Measurements from ENCODE around the gene PEX14. TPM values are rescaled to one million over a fixed set of nuclear protein-coding genes. Genes with fewer than 3 reads are reported as not detected.

Gene PEX14
- polyA plus RNA-seq, 3 donors = 2.2 to 8.8 (median 2.7) TPM

GRCh38 chr1:10489291-10490055 is 14.7 kb downstream of the PEX14 start:
- Mint-ChIP-seq H3K4me3 (no peak overlapping the region), H3K27ac (peak overlapping the region in 2 of 7 donors; percentile 14 to 69), H3K36me3 (peaks cover 16 to 26% of the 10 kb centered on the region in 2 donors), H3K27me3 (ENCODE audit: low read depth in 3 of 3) (no peaks in the 10 kb centered on the region), H3K4me1 (peaks cover 10% of the 10 kb centered on the region), H3K9me3 (peaks cover 4 to 11% (median 9%) of the 10 kb centered on the region in 7 donors)
- H3K4me1 ChIP-seq (ENCODE audit: control insufficient read depth in 1 of 2, insufficient read depth in 2 of 2, low read length in 2 of 2) = peaks cover 6 to 11% of the 10 kb centered on the region in 2 donors
- no peak overlapping the region for H3K27ac ChIP-seq (ENCODE audit: low read depth in 1 of 2, low read length in 2 of 2)
- no peaks in the 10 kb centered on the region for H3K27me3 ChIP-seq (ENCODE audit: control insufficient read depth in 2 of 2, insufficient read depth in 2 of 2, low read length in 2 of 2)
- 84% methylated on average over 2 of the region's 4 CpGs for WGBS (ENCODE audit: insufficient coverage)
- intact Hi-C loops (cut with micrococcal nuclease) = loop anchor here in 1 of 2 donors (5.0 kb wide), 2 partner anchors 57 to 112 kb away; partner anchors contain the start of gene CENPS
- H3K4me2 ChIP-seq (replicated peaks; ENCODE audit: extremely low read depth, low read length, poor library complexity, severe bottlenecking) = no peak overlapping the region
- H3K79me2 ChIP-seq (ENCODE audit: insufficient read depth, low read length) = peaks cover 80% of the 10 kb centered on the region
- peaks cover 23% of the 10 kb centered on the region for H4K20me1 ChIP-seq (ENCODE audit: insufficient read depth, low read length)
- H3K4me3 ChIP-seq (replicated peaks in 1 of 3; ENCODE audit: low read depth in 2 of 3, low read length in 3 of 3) = no peak overlapping the region
- TF ChIP-seq CTCF (IDR thresholded peaks at IDR 0.05) = no peak
- DNase-seq = no peak
- H2AFZ ChIP-seq (ENCODE audit: insufficient read depth, low read depth, low read length, poor library complexity, severe bottlenecking) = no peak overlapping the region
- peaks cover 0 to 13% of the 10 kb centered on the region in 2 donors for H3K9me3 ChIP-seq (replicated peaks in 1 of 2; ENCODE audit: control insufficient read depth in 1 of 2, insufficient read depth in 1 of 2, low read length in 2 of 2)
- H3K36me3 ChIP-seq (replicated peaks in 1 of 2; ENCODE audit: control insufficient read depth in 1 of 2, insufficient read depth in 2 of 2, low read length in 2 of 2) = peaks cover 11 to 18% of the 10 kb centered on the region in 2 donors
- no peak overlapping the region for H3K9ac ChIP-seq (ENCODE audit: insufficient read depth, low read length, poor library complexity, severe bottlenecking)

- H2AFZ ChIP-seq (ENCODE audit: insufficient read depth, low read depth, low read length, poor library complexity, severe bottlenecking) = no peak overlapping the region
- H3K9me3 Mint-ChIP-seq = peaks cover 4 to 9% (median 9%) of the 10 kb centered on the region in 7 donors
- no peak overlapping the region for H3K4me3 ChIP-seq (replicated peaks in 1 of 3; ENCODE audit: low read depth in 2 of 3, low read length in 3 of 3)
- H3K9me3 ChIP-seq (replicated peaks in 1 of 2; ENCODE audit: control insufficient read depth in 1 of 2, insufficient read depth in 1 of 2, low read length in 2 of 2) = peaks cover 0 to 11% of the 10 kb centered on the region in 2 donors
- H3K36me3 ChIP-seq (replicated peaks in 1 of 2; ENCODE audit: control insufficient read depth in 1 of 2, insufficient read depth in 2 of 2, low read length in 2 of 2) = peaks cover 11 to 18% of the 10 kb centered on the region in 2 donors
- peaks cover 23% of the 10 kb centered on the region for H4K20me1 ChIP-seq (ENCODE audit: insufficient read depth, low read length)
- DNase-seq = no peak
- no peak overlapping the region for H3K4me2 ChIP-seq (replicated peaks; ENCODE audit: extremely low read depth, low read length, poor library complexity, severe bottlenecking)
- H3K27me3 Mint-ChIP-seq (ENCODE audit: low read depth in 3 of 3) = no peaks in the 10 kb centered on the region
- no peaks in the 10 kb centered on the region for H3K27me3 ChIP-seq (ENCODE audit: control insufficient read depth in 2 of 2, insufficient read depth in 2 of 2, low read length in 2 of 2)
- no peak overlapping the region for H3K9ac ChIP-seq (ENCODE audit: insufficient read depth, low read length, poor library complexity, severe bottlenecking)
- peaks cover 8 to 13% of the 10 kb centered on the region in 2 donors for H3K4me1 ChIP-seq (ENCODE audit: control insufficient read depth in 1 of 2, insufficient read depth in 2 of 2, low read length in 2 of 2)
- no peak overlapping the region for H3K4me3 Mint-ChIP-seq
- no peak for TF ChIP-seq CTCF (IDR thresholded peaks at IDR 0.05)
- H3K36me3 Mint-ChIP-seq = peaks cover 16 to 26% of the 10 kb centered on the region in 2 donors
- WGBS (ENCODE audit: insufficient coverage) = 88% methylated on average over 6 of the region's 12 CpGs
- peaks cover 81% of the 10 kb centered on the region for H3K79me2 ChIP-seq (ENCODE audit: insufficient read depth, low read length)
- H3K4me1 Mint-ChIP-seq = peaks cover 12% of the 10 kb centered on the region
- intact Hi-C loops (cut with micrococcal nuclease) = loop anchor here in 1 of 2 donors (5.0 kb wide), 2 partner anchors 58 to 113 kb away; partner anchors contain the start of gene CENPS
- peak overlapping the region in 1 of 7 donors; percentile 24 for H3K27ac Mint-ChIP-seq
- H3K27ac ChIP-seq (ENCODE audit: low read depth in 1 of 2, low read length in 2 of 2) = no peak overlapping the region
Measured at GRCh38 chr1:10490286-10490970, 15.7 kb downstream of the PEX14 start.

Data from CD14-positive monocyte (primary cell).